HEK293T (cell line): Measurements from ENCODE around the gene GRIK2.

Experiments
- CTCF ChIA-PET: fragments of 350-600 bp; formaldehyde crosslinking; extraction: SDS; loops from one replicate; lab custom pipeline; 2021; ENCODE audit warnings: antibody characterized with exemption, inconsistent platforms; lab: Yijun Ruan, JAX
- POLR2A ChIA-PET: fragments of 350-600 bp; formaldehyde crosslinking; extraction: SDS; loops from one replicate; lab custom pipeline; 2020; ENCODE audit warnings: antibody characterized with exemption, inconsistent platforms; lab: Yijun Ruan, JAX
- DNase-seq: peaks from one replicate; pipeline ENCODE4 v3.0.0; 2012; ENCODE audit warnings: mixed read lengths; ENCODE audit errors: extremely low spot score
- ARNT ChIP-seq: fragments of 450-650 bp; IDR thresholded peaks from 2 replicates; pipeline ENCODE4 v1.6.1; 2017; ENCODE audit warnings: mild to moderate bottlenecking
- BHLHE40 ChIP-seq: fragments of 450-650 bp; IDR thresholded peaks from 2 replicates; pipeline ENCODE4 v1.6.1; 2016; ENCODE audit warnings: mild to moderate bottlenecking, moderate library complexity, borderline replicate concordance
- CTBP1 ChIP-seq: fragments of 450-650 bp; IDR thresholded peaks from 2 replicates; pipeline ENCODE4 v1.6.1; 2016; ENCODE audit warnings: borderline replicate concordance
- ELF4 ChIP-seq: fragments of 450-650 bp; IDR thresholded peaks from 2 replicates; pipeline ENCODE4 v1.6.1; 2017; ENCODE audit warnings: antibody characterized with exemption
- FOXA1 ChIP-seq: fragments of 450-650 bp; IDR thresholded peaks from 2 replicates; pipeline ENCODE4 v1.6.1; 2016; ENCODE audit warnings: mild to moderate bottlenecking
- FOXK2 ChIP-seq: fragments of 450-650 bp; IDR thresholded peaks from 2 replicates; pipeline ENCODE4 v1.6.1; 2016; ENCODE audit warnings: mild to moderate bottlenecking
- FOXM1 ChIP-seq: fragments of 450-650 bp; IDR thresholded peaks from 2 replicates; pipeline ENCODE4 v1.6.1; 2017; ENCODE audit warnings: mild to moderate bottlenecking, borderline replicate concordance
- HDGF ChIP-seq: fragments of 450-650 bp; IDR thresholded peaks from 2 replicates; pipeline ENCODE4 v1.6.1; 2017; ENCODE audit warnings: antibody characterized with exemption, borderline replicate concordance
- L3MBTL2 ChIP-seq: fragments of 450-650 bp; conservative IDR thresholded peaks from 2 replicates; pipeline ENCODE4 v1.6.1; 2016; ENCODE audit warnings: mild to moderate bottlenecking
- LEF1 ChIP-seq: fragments of 450-650 bp; IDR thresholded peaks from 2 replicates; pipeline ENCODE4 v1.6.1; 2017; ENCODE audit warnings: mild to moderate bottlenecking, borderline replicate concordance
- NFRKB ChIP-seq: fragments of 450-650 bp; IDR thresholded peaks from 2 replicates; pipeline ENCODE4 v1.6.1; 2016; ENCODE audit warnings: mild to moderate bottlenecking, moderate library complexity
- SP1 ChIP-seq: fragments of 450-650 bp; IDR thresholded peaks from 2 replicates; pipeline ENCODE4 v1.6.1; 2017
- SUZ12 ChIP-seq: fragments of 450-650 bp; IDR thresholded peaks from 2 replicates; pipeline ENCODE4 v1.6.1; 2016; ENCODE audit warnings: mild to moderate bottlenecking
- TARDBP ChIP-seq: fragments of 450-650 bp; IDR thresholded peaks from 2 replicates; pipeline ENCODE4 v1.6.1; 2016
- ZNF384 ChIP-seq: fragments of 450-650 bp; IDR thresholded peaks from 2 replicates; pipeline ENCODE4 v1.6.1; 2016
- TF ChIP-seq, protein P1 (sequence below): fragments of 450-650 bp; IDR thresholded peaks from 2 replicates; pipeline ENCODE4 v1.6.1; 2016

The GRIK2 gene

GRCh38 chr6:101776919-101777350 lies 383.4 kb downstream of the GRIK2 start:
- POLR2A ChIA-PET = no interaction called here
- CTCF ChIA-PET = no interaction called here
- no peak for DNase-seq
- TF ChIP-seq L3MBTL2 (no peak), CTBP1 (no peak), SP1 (no peak), LEF1 (no peak), FOXK2 (no peak), HDGF (no peak), TARDBP (no peak), ZNF384 (no peak), NFRKB (no peak)
- TF ChIP-seq, protein P1, sequence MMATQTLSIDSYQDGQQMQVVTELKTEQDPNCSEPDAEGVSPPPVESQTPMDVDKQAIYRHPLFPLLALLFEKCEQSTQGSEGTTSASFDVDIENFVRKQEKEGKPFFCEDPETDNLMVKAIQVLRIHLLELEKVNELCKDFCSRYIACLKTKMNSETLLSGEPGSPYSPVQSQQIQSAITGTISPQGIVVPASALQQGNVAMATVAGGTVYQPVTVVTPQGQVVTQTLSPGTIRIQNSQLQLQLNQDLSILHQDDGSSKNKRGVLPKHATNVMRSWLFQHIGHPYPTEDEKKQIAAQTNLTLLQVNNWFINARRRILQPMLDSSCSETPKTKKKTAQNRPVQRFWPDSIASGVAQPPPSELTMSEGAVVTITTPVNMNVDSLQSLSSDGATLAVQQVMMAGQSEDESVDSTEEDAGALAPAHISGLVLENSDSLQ = no peak

DNA sequence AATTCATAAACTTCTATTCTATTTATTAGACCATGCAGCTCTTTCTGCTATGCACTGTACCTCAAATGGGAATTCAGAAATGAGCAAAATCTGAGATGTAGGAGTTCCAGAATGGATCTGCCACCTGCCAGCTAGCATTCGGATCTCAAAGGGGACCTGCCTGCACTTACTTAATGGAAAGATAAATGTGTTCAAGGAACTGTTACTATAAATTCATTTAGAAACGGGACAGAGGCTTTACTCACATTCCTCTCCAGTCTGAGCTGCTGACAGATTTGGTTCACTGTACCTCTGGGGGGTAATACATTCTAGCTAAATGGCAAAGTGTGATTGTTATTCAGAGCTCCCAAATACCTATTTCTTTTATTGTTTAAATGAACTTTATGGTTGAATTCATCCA lies 384.1 kb downstream of the GRIK2 start:
- DNase-seq = no peak
- TF ChIP-seq FOXK2 = no peak
- TF ChIP-seq L3MBTL2 = no peak
- no peak for TF ChIP-seq NFRKB
- TF ChIP-seq, protein P1 = no peak
- no peak for TF ChIP-seq ZNF384
- TF ChIP-seq BHLHE40 = no peak
- ChIA-PET CTCF (no interaction called here), POLR2A (no interaction called here)

DNA sequence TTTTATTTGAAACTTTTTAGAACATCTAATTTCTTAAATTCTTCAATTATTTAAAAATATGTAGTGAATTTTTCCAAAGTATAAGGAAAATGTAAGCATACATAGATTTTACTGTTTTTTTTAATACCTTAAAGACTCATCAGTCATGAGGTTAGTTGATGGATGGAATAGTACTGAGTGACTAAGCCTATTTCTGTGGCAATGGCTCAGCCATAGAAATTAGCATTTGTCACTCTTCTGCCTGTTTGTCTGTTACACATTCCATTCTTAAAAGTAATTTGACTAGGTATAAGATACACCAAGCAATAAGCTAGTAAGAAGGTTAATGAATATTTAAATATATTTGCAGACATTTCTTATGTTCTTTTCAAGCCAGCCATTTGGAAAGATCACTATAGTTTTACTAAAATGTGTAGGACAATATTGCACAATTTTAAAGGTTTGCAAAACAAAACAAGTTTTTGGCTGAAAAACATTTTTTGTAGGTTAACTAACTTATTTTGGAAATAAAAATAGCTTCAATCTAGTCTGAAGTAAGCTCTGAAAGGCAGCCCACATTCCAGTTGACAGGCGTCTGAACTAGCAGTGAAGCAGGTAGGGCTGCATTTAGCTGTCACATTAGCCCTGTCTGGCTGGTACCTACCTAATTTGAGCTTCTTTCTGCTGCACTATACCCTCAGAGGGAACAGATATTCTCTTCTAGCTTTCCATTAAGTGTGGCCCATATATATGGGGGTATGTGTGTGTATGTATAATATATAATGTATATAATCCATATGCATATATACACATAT lies 385.7 kb downstream of the GRIK2 start:
- no peak for DNase-seq
- TF ChIP-seq, protein P1 = no peak
- TF ChIP-seq ELF4 (no peak), LEF1 (no peak), FOXK2 (no peak), SP1 (no peak), FOXA1 (no peak)
- ChIA-PET POLR2A (no interaction called here), CTCF (no interaction called here)

DNA sequence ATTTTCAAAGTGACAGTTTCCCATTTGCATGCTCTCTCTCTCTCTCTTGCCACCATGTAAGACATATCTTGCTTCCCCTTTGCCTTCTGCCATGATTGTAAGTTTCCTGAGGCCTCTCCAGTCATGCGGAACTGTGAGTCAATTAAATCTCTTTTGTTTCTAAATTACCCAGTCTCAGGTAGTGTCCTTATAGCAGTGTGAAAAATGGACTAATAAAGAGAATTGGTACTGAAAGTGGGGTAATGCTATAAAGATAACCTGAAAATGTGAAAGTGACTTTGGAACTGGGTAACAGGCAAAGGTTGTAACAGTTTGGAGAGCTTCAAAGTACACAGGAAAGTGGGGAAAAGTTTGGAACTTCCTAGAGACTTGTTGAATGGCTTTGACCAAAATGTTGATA lies 389.8 kb downstream of the GRIK2 start:
- ChIA-PET POLR2A (no interaction called here), CTCF (no interaction called here)

DNA sequence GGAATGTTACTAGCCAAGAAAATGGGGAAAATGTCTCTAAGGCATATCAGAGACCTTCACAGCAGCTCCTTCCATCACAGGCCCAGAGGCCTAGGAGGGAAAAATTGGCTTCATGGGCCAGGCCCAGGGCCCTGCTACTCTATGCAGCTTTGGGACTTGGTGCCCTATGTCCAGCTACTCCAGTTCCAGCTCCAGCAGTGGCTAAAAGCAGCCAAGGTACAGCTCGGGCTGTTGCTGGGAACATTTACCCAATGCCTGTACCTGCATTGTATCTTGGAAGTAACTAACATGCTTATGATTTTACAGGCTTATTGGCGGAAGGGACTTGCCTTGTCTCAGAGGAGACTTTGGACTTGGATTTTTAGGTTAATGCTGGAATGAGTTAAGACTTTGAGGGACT lies 390.6 kb downstream of the GRIK2 start:
- ChIA-PET CTCF (no interaction called here), POLR2A (no interaction called here)
- DNase-seq = no peak
- no peak for TF ChIP-seq FOXK2
- no peak for TF ChIP-seq ELF4
- no peak for TF ChIP-seq TARDBP
- no peak for TF ChIP-seq NFRKB
- TF ChIP-seq HDGF = no peak
- no peak for TF ChIP-seq SP1
- TF ChIP-seq SUZ12 = no peak
- TF ChIP-seq LEF1 = no peak
- TF ChIP-seq ZNF384 = no peak
- no peak for TF ChIP-seq FOXM1
- TF ChIP-seq CTBP1 = no peak
- no peak for TF ChIP-seq ARNT
- TF ChIP-seq, protein P1 = no peak
- TF ChIP-seq FOXA1 = no peak
- no peak for TF ChIP-seq BHLHE40
- TF ChIP-seq L3MBTL2 = no peak

More for the DNA sequence above, 389.8 kb downstream of the GRIK2 start:
- no peak for TF ChIP-seq L3MBTL2
- no peak for DNase-seq

DNA sequence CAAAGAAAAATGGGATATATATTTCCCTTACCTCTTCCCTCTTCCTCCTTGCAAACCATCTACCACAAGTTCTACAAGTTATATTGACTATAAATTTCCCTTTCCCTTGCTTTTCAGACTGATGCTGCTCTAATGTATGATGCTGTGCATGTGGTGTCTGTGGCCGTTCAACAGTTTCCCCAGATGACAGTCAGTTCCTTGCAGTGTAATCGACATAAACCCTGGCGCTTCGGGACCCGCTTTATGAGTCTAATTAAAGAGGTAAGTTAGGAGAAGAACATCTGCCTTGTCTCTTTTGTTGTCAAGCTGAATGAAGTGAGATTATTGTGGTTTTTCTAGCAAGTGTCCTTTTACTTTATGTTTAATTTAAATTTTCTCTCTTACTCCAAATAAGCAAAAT lies 406.0 kb downstream of the GRIK2 start:
- POLR2A ChIA-PET = no interaction called here
- TF ChIP-seq ELF4 (no peak), SUZ12 (no peak), TARDBP (no peak), ARNT (no peak), CTBP1 (no peak), ZNF384 (no peak), L3MBTL2 (no peak), BHLHE40 (no peak), LEF1 (no peak), FOXK2 (no peak), SP1 (no peak), NFRKB (no peak), FOXM1 (no peak), HDGF (no peak), FOXA1 (no peak)
- TF ChIP-seq, protein P1 = no peak
- no peak for DNase-seq
- CTCF ChIA-PET = no interaction called here
